ENCODE results near the gene NECAB3. TPM values are rescaled to one million over a fixed set of nuclear protein-coding genes. Genes with fewer than 3 reads are reported as not detected.
A peak's percentile ranks its signal among the peaks of the same experiment; 100 is the strongest.
"Not testable (repeated sequence)": the region's sequence is repeated elsewhere in the genome, so short reads cannot be mapped to it uniquely, and the experiment has no call there.

The NECAB3 gene
- total RNA-seq, 1 donor from 2014 or later, result 19.2 TPM

DNA sequence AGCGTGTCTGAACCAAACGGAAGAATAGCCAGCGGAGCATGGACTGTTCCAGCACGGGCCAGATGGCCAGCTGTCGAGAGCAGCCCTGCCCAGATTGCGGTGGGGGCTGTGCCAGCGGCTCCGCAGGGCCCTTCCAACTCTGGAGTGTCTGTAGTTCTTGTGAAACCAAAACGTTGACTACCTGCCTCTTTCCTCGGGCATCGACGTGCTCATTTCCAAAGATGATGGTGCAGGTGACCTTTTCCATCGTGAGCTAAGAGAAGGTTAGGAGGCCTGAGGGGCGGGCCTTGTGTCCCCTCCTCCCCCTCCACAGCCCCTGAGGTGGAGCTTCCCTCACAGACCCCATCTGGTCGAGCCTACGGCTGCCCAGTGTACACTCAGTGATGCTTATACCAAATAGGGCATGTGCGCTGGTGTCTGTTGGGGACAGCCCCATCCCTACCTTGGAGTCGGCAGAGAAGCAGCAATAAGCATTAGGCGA is 25.0 kb downstream of the NECAB3 start:
- no peaks in the 10 kb centered on the region for H3K9me3 ChIP-seq (ENCODE audit: low read depth)
- no peak overlapping the region for H3K4me3 ChIP-seq
- no peaks in the 10 kb centered on the region for H3F3A ChIP-seq (ENCODE audit: low read depth)
- Mint-ChIP-seq H3K9me3 (no peaks in the 10 kb centered on the region), H3K27me3 (ENCODE audit: insufficient read depth, low read depth) (no peaks in the 10 kb centered on the region), H3K4me1 (peaks cover 5% of the 10 kb centered on the region), H3K27ac (no peak overlapping the region), H3K36me3 (peaks cover 8% of the 10 kb centered on the region), H3K4me3 (no peak overlapping the region)
- no peaks in the 10 kb centered on the region for H3K79me2 ChIP-seq (ENCODE audit: low read depth)
- H4K20me1 ChIP-seq (ENCODE audit: low read depth), result peaks cover 7% of the 10 kb centered on the region
- TF ChIP-seq EZH2 (IDR thresholded peaks at IDR 0.05) (no peak), EZH2phosphoT487 (IDR thresholded peaks at IDR 0.05) (no peak)
- TF ChIP-seq, protein P1, sequence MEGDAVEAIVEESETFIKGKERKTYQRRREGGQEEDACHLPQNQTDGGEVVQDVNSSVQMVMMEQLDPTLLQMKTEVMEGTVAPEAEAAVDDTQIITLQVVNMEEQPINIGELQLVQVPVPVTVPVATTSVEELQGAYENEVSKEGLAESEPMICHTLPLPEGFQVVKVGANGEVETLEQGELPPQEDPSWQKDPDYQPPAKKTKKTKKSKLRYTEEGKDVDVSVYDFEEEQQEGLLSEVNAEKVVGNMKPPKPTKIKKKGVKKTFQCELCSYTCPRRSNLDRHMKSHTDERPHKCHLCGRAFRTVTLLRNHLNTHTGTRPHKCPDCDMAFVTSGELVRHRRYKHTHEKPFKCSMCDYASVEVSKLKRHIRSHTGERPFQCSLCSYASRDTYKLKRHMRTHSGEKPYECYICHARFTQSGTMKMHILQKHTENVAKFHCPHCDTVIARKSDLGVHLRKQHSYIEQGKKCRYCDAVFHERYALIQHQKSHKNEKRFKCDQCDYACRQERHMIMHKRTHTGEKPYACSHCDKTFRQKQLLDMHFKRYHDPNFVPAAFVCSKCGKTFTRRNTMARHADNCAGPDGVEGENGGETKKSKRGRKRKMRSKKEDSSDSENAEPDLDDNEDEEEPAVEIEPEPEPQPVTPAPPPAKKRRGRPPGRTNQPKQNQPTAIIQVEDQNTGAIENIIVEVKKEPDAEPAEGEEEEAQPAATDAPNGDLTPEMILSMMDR (IDR thresholded peaks at IDR 0.05), result no peak
- no peak overlapping the region for H3K9ac ChIP-seq
- no peak for DNase-seq (ENCODE audit: low spot score)
- no peak overlapping the region for H3K4me2 ChIP-seq
- H2AFZ ChIP-seq (replicated peaks), result no peak overlapping the region
- H3K27ac ChIP-seq, result no peak overlapping the region
- no peaks in the 10 kb centered on the region for H3K36me3 ChIP-seq
- H3K4me1 ChIP-seq, result no peaks in the 10 kb centered on the region
- H3K27me3 ChIP-seq, result no peaks in the 10 kb centered on the region

DNA sequence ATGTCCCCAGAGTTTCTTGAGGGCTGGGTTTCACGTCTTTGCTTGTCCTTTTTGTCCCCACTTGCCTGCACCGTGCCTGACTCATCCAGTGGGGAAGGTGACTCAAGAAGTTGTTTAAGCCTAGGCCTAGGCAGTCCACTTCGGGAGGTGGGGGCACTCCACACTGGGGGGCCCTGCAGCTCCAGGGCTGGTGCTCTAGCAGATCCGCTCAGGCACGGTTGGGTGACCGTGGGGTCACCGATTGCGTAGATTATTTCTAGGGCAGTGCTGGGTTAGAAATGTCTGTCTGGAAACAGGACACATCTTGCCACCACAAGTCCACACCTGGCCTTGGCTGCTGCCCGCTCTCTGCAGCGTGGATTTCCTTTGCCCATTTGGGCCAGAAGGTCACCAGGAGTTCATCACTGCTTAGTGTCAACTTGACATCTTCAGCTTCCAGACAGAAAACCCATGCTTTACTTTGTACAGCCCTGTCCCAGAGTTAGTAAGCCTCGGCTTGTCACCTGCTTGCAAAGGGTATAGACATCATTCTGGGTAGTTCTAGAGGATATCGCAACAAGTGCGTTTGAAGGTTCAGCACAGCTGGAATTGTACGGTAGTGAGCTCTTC is 25.7 kb downstream of the NECAB3 start:
- Histone ChIP-seq H3F3A (ENCODE audit: low read depth) (no peaks in the 10 kb centered on the region), H4K20me1 (ENCODE audit: low read depth) (peaks cover 7% of the 10 kb centered on the region), H3K9ac (no peak overlapping the region), H3K27me3 (no peaks in the 10 kb centered on the region), H3K36me3 (no peaks in the 10 kb centered on the region), H3K4me2 (no peak overlapping the region), H3K27ac (no peak overlapping the region), H3K4me1 (no peaks in the 10 kb centered on the region), H3K9me3 (ENCODE audit: low read depth) (no peaks in the 10 kb centered on the region), H3K79me2 (ENCODE audit: low read depth) (no peaks in the 10 kb centered on the region), H2AFZ (replicated peaks) (no peak overlapping the region), H3K4me3 (no peak overlapping the region)
- no peak for TF ChIP-seq EZH2 (IDR thresholded peaks at IDR 0.05)
- TF ChIP-seq, protein P1 (IDR thresholded peaks at IDR 0.05), result no peak
- no peak for TF ChIP-seq EZH2phosphoT487 (IDR thresholded peaks at IDR 0.05)
- peaks cover 5% of the 10 kb centered on the region for H3K4me1 Mint-ChIP-seq
- no peak overlapping the region for H3K27ac Mint-ChIP-seq
- DNase-seq (ENCODE audit: low spot score), result no peak
- H3K27me3 Mint-ChIP-seq (ENCODE audit: insufficient read depth, low read depth), result no peaks in the 10 kb centered on the region
- H3K36me3 Mint-ChIP-seq, result peaks cover 8% of the 10 kb centered on the region
- H3K9me3 Mint-ChIP-seq, result no peaks in the 10 kb centered on the region
- no peak overlapping the region for H3K4me3 Mint-ChIP-seq

DNA sequence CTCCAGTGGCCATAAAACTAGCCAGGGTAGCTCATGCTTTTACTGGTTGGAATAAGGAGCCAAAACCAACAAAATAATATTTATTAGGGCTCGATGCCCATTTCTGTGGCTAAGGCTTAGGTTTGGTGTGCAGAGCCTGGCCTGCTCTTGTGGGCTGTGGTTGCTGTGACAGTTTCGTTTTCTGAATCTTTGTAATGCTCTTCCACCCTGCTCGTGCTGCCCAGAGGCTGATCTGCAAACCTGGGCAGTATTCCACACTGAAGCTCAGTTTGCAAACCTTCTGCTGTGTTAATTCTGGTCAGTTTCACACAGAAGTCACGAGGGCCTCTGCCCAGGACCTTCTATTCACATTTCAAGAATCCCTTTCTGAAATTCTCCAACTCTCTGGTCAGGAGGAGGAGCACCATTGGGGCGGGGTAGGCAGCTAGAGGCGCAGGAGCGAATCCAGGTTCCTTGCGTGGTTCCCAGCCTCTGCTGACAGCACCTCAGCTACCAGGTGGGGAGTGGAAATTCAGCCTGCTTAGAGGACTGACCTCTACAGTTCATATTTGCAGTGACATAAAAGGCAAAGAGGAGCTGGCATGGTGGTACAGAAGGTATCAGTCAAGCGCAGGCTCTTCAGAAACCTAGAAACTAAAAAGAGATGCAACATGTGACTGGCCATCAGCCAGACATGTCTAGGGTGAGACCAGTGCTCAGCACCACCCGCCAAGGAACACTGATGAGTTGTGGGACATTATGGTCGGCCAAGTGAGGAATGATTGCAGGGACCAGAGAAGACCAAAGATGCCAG is 26.4 kb downstream of the NECAB3 start:
- Mint-ChIP-seq H3K27me3 (ENCODE audit: insufficient read depth, low read depth) (no peaks in the 10 kb centered on the region), H3K9me3 (no peaks in the 10 kb centered on the region), H3K27ac (no peak overlapping the region), H3K36me3 (peaks cover 8% of the 10 kb centered on the region), H3K4me3 (no peak overlapping the region), H3K4me1 (no peaks in the 10 kb centered on the region)
- no peak for DNase-seq (ENCODE audit: low spot score)
- Histone ChIP-seq H3K79me2 (ENCODE audit: low read depth) (no peaks in the 10 kb centered on the region), H3F3A (ENCODE audit: low read depth) (no peaks in the 10 kb centered on the region), H3K4me2 (no peak overlapping the region), H4K20me1 (ENCODE audit: low read depth) (peaks cover 7% of the 10 kb centered on the region), H3K36me3 (no peaks in the 10 kb centered on the region), H2AFZ (replicated peaks) (no peak overlapping the region), H3K27me3 (no peaks in the 10 kb centered on the region), H3K4me1 (no peaks in the 10 kb centered on the region), H3K9me3 (ENCODE audit: low read depth) (no peaks in the 10 kb centered on the region), H3K27ac (no peak overlapping the region), H3K9ac (no peak overlapping the region), H3K4me3 (no peak overlapping the region)
- TF ChIP-seq EZH2 (IDR thresholded peaks at IDR 0.05) (no peak), EZH2phosphoT487 (IDR thresholded peaks at IDR 0.05) (no peak)
- TF ChIP-seq, protein P1 (IDR thresholded peaks at IDR 0.05), result no peak

DNA sequence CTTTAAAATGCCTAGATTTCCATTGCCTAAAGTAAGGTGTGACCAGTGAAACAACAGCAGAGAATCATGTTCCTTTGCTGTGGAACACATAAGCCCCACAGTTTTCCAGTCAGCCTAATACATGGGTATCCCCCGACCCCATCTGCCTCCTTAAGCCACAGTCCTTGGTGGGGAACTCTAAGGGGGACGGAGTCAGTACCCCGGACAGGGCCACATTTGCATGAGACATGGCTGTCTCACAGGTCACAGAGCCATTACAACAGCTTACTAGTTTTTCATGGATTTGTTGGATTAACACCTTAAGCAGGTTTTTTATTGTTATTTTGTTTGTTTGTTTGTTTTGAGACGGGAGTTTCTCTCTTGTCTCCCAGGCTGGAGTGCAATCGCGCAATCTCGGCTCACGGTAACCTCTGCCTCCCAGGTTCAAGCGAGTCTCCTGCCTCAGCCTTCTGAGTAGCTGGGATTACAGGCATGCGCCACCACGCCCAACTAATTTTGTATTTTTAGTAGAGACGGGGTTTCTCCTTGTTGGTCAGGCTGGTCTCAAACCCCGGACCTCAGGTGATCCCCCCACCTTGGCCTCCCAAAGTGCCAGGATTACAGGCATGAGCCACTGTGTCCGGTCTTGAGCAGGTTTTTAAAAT is 27.1 kb downstream of the NECAB3 start:
- not testable (repeated sequence) for H3K4me1 ChIP-seq; H3K4me3 Mint-ChIP-seq; H2AFZ ChIP-seq (replicated peaks); H3F3A ChIP-seq (ENCODE audit: low read depth); H3K4me2 ChIP-seq; H3K9me3 Mint-ChIP-seq; H3K9ac ChIP-seq; H3K4me1 Mint-ChIP-seq; H3K36me3 ChIP-seq; H3K79me2 ChIP-seq (ENCODE audit: low read depth); H3K27ac Mint-ChIP-seq; H3K4me3 ChIP-seq; H3K27ac ChIP-seq; H3K27me3 ChIP-seq; H3K27me3 Mint-ChIP-seq (ENCODE audit: insufficient read depth, low read depth); H4K20me1 ChIP-seq (ENCODE audit: low read depth); H3K36me3 Mint-ChIP-seq; H3K9me3 ChIP-seq (ENCODE audit: low read depth)
- DNase-seq (ENCODE audit: low spot score), result peak; percentile 56
